Vagina (tissue), 2 donors: Measurements from ENCODE around the gene VRTN. TPM values are rescaled to one million over a fixed set of nuclear protein-coding genes. Genes with fewer than 3 reads are reported as not detected.

Experiments
- DNase-seq, 2 donors: peaks; one replicate each; pipeline ENCODE4 v3.0.0-alpha.2; 2017; ENCODE audit errors: extremely low spot score in 2 of 2
- H3K27ac ChIP-seq: fragments of 200-600 bp; sonication (generic); one replicate; pipeline ENCODE4 v1.5.1; 2019
- H3K27me3 ChIP-seq: fragments of 200-600 bp; sonication (generic); one replicate; pipeline ENCODE4 v1.5.1; 2019
- H3K36me3 ChIP-seq, 2 donors: fragments of 200-600 bp; sonication (generic); one replicate each; pipeline ENCODE4 v1.5.1; 2017 to 2019
- H3K4me1 ChIP-seq: fragments of 200-600 bp; sonication (generic); one replicate; pipeline ENCODE4 v1.5.1; 2019
- H3K4me3 ChIP-seq, 2 donors: fragments of 200-600 bp; sonication (generic); 1 replicate in 1 of 2; 2 replicates in 1 of 2; pipeline ENCODE4 v1.5.1; 2016 to 2019
- H3K9me3 ChIP-seq: fragments of 200-600 bp; sonication (generic); one replicate; pipeline ENCODE4 v1.5.1; 2019
- POLR2A ChIP-seq, 2 donors: fragments of 450-650 bp; IDR thresholded peaks; one replicate each; pipeline ENCODE4 v1.6.1; 2017; ENCODE audit warnings: antibody characterized with exemption in 2 of 2, mild to moderate bottlenecking in 2 of 2, moderate library complexity in 2 of 2
- POLR2AphosphoS5 ChIP-seq, 2 donors: sonication (generic); formaldehyde crosslinking; IDR thresholded peaks; one replicate each; pipeline ENCODE4 v1.9.0; 2017; ENCODE audit warnings: antibody characterized with exemption in 2 of 2, mild to moderate bottlenecking in 2 of 2, low read depth in 1 of 2; ENCODE audit not compliant: insufficient read depth in 1 of 2
- intact Hi-C: fragments of 100-400 bp; cut with DNase I; formaldehyde crosslinking; loops from one replicate; pipeline ENCODE4 v1.15.1; 2023
- total RNA-seq: library from RNA; depleted of rRNA; stranded (reverse); fragments of >200 nt; gene quantifications from one replicate; pipeline ENCODE4 v1.2.3, GENCODE V29; 2016
- TF ChIP-seq, protein P1 (sequence below), 3 experiments: fragments of 450-650 bp in 2 of 3; fragments of 200-600 bp in 1 of 3; sonication (generic) in 1 of 3; IDR thresholded peaks; one replicate each; pipeline ENCODE4 v1.5.1; 2017 to 2019; ENCODE audit warnings: antibody characterized with exemption in 3 of 3, mild to moderate bottlenecking in 2 of 3, moderate library complexity in 2 of 3

Gene VRTN
- total RNA-seq, 1 donor from 2014 or later: not detected

DNA sequence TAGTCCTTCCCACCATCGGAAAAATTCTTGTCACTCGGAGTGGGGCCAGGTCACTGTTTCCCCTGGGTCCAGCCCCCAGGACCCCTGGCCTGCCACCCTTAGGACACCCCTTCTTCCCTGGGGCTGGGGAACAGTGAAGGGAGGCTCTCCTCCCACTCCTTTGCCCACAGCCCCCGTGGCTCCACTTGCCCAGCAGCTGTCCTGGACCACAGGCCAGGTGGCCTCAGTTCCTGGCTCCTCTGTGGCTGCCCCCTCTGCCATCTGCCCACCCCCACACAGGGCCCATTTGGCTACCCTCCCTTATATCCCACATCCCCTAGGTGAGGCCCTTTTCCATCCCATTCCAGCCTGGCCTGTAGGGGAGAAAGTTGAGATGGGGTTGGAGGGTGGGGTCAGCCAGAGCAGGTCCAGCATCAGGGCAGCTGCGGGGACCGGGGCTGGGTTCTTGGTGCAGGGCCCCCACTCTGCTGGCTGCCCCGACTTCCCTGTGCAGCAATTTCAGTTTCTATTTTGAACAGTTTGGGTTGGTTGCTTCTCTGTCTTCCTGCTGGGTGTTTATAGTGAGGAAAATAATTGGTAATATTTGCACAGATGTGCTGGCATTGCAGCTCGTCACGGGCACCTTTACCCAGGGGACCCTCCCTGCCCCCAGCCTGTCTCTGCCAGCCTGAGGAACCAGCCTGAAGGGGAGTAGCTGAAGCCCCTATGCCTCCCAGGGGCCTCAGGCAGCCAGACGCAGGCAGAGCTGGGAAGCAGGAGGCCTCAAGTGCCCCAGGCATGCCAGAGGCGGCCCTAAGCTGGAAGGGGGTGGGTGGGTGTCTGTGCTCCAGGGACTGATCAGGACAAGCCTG is 54.4 kb downstream of the VRTN start:
- no peaks in the 10 kb centered on the region for H3K9me3 ChIP-seq
- no peak for TF ChIP-seq POLR2A (IDR thresholded peaks at IDR 0.05)
- no peak for TF ChIP-seq POLR2AphosphoS5 (IDR thresholded peaks at IDR 0.05; ENCODE audit: insufficient read depth in 1 of 2, low read depth in 1 of 2)
- TF ChIP-seq, protein P1, sequence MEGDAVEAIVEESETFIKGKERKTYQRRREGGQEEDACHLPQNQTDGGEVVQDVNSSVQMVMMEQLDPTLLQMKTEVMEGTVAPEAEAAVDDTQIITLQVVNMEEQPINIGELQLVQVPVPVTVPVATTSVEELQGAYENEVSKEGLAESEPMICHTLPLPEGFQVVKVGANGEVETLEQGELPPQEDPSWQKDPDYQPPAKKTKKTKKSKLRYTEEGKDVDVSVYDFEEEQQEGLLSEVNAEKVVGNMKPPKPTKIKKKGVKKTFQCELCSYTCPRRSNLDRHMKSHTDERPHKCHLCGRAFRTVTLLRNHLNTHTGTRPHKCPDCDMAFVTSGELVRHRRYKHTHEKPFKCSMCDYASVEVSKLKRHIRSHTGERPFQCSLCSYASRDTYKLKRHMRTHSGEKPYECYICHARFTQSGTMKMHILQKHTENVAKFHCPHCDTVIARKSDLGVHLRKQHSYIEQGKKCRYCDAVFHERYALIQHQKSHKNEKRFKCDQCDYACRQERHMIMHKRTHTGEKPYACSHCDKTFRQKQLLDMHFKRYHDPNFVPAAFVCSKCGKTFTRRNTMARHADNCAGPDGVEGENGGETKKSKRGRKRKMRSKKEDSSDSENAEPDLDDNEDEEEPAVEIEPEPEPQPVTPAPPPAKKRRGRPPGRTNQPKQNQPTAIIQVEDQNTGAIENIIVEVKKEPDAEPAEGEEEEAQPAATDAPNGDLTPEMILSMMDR (IDR thresholded peaks at IDR 0.05): no peak
- no peaks in the 10 kb centered on the region for H3K27me3 ChIP-seq
- H3K36me3 ChIP-seq: no peaks in the 10 kb centered on the region
- no peak for DNase-seq
- peaks cover 13% of the 10 kb centered on the region for H3K4me1 ChIP-seq
- H3K4me3 ChIP-seq: no peak overlapping the region
- no peak overlapping the region for H3K27ac ChIP-seq
- intact Hi-C loops: no loop called here

DNA sequence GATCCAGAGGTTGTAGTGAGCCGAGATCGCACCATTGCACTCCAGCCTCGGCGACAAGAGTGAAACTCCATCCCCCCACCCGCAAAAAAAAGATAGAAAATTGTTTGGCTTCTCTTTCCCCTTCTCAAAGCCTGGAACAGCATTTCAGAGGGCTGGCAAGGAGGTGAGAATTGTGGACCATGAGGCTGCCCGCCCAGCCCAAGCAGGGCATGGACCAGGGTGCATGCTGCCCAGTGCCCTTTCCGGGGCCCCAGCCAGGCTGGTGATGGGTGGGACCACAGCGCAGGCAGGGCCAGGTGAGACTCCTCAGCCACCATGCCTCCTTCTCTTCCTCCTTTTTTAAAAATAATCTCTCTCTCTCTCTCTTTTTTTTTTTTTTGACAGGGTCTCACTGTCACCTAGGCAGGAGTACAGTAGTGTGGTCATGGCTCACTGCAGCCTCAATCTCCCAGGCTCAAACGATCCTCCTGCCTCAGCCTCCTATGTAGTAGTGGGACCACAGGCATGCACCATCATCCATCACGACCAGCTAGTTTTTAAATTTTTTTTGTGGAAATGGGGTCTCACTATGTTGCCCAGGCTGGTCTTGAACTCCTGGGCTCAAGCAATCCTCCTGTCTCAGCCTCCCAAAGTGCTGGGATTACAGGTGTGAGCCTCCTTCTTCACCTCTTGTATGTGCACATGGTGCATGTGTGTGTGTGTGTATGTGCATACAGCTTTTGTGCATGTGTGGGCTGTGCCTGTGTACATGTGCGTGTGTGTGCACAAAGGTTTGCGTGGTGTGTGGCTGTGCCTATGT is 55.5 kb downstream of the VRTN start:
- Histone ChIP-seq H3K4me1 (peaks cover 13% of the 10 kb centered on the region), H3K4me3 (no peak overlapping the region), H3K27me3 (no peaks in the 10 kb centered on the region), H3K36me3 (no peaks in the 10 kb centered on the region), H3K27ac (no peak overlapping the region), H3K9me3 (no peaks in the 10 kb centered on the region)
- TF ChIP-seq POLR2AphosphoS5 (IDR thresholded peaks at IDR 0.05; ENCODE audit: insufficient read depth in 1 of 2, low read depth in 1 of 2) (no peak), POLR2A (IDR thresholded peaks at IDR 0.05) (no peak)
- TF ChIP-seq, protein P1 (IDR thresholded peaks at IDR 0.05): no peak
- intact Hi-C loops: no loop called here
- DNase-seq: no peak

DNA sequence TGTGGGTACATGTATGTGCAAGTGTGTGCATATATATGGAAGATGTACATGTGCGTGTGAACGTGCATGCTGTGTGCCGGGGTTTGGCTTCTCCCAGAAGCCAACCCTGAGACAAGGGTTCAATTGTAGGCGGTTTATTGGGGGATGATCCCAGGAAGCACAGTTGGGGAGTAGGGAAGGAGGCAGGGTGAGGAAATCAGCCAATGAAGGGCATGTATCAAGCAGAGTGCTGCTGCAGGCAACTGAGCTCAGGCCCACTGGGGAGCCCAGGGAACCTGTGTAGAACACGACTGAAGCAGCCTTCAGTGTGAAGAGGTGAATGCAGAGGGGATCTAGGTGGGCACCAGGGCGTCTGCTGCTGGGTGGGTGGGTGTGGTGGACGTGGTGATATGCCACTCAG is 56.2 kb downstream of the VRTN start:
- H3K9me3 ChIP-seq: no peaks in the 10 kb centered on the region
- intact Hi-C loops: no loop called here
- H3K27me3 ChIP-seq: no peaks in the 10 kb centered on the region
- DNase-seq: no peak
- H3K4me1 ChIP-seq: peaks cover 13% of the 10 kb centered on the region
- H3K36me3 ChIP-seq: no peaks in the 10 kb centered on the region
- no peak for TF ChIP-seq POLR2AphosphoS5 (IDR thresholded peaks at IDR 0.05; ENCODE audit: insufficient read depth in 1 of 2, low read depth in 1 of 2)
- no peak for TF ChIP-seq POLR2A (IDR thresholded peaks at IDR 0.05)
- TF ChIP-seq, protein P1 (IDR thresholded peaks at IDR 0.05): no peak
- H3K27ac ChIP-seq: no peak overlapping the region
- H3K4me3 ChIP-seq: no peak overlapping the region

DNA sequence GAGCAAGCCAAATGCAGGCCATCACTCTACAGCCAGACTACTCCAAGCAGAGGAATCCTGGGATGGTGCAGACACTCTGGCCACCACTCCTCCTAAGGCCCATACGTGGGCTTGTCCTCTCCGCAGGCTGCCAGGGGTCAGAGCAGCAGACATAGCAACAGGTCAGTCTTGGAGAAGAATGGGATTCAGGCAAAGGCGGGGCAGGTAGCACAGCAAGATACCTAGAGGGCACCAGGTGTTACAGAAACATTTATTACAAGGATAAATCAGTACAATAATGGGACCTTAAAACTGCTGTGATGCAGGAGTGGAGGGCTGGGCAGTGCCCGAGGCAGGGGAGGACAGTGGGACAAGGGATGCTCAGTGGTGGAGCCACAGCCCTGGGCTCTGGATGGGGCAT is 57.4 kb downstream of the VRTN start:
- H3K27me3 ChIP-seq: no peaks in the 10 kb centered on the region

More for the DNA sequence above, 57.4 kb downstream of the VRTN start:
- Histone ChIP-seq H3K4me3 (no peak overlapping the region), H3K4me1 (peaks cover 13% of the 10 kb centered on the region), H3K9me3 (no peaks in the 10 kb centered on the region), H3K36me3 (no peaks in the 10 kb centered on the region), H3K27ac (no peak overlapping the region)
- intact Hi-C loops: no loop called here
- DNase-seq: no peak
- TF ChIP-seq POLR2AphosphoS5 (IDR thresholded peaks at IDR 0.05; ENCODE audit: insufficient read depth in 1 of 2, low read depth in 1 of 2) (no peak), POLR2A (IDR thresholded peaks at IDR 0.05) (no peak)
- TF ChIP-seq, protein P1 (IDR thresholded peaks at IDR 0.05): no peak
